Measurements from ENCODE around the gene BUD23.

BUD23 gene

DNA sequence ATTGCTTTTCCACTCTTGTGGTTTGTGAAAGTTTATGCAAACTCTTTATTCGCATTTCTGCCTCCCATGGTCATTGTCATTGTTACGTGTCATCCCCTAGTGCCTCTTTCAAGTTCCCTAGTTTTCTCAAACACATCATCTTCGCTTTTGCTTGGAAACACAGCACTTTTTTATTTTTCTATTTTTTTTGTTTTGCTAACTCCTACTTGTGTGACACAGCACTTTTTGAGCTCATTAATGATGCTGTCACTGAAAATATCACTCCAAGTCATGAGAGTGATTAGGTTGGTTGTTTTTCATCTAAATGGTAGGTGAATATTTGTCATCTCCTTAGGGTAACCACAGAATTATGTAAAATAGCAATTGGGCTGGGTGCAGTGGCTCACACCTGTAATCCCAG, 44.6 kb downstream of the BUD23 start:
- Histone ChIP-seq H3K4me1 (ENCODE audit: control insufficient read depth, low read depth, low read length) (no peaks in the 10 kb centered on the region), H3K56ac (ENCODE audit: low read length) (no peak overlapping the region), H3K4me3 (ENCODE audit: low read length) (no peak overlapping the region), H3K4me2 (ENCODE audit: low read length) (no peak overlapping the region), H3K27ac (ENCODE audit: low read depth, low read length) (no peak overlapping the region), H3K79me1 (ENCODE audit: low read length) (no peaks in the 10 kb centered on the region), H4K8ac (ENCODE audit: low read depth, low read length) (no peak overlapping the region), H4K5ac (ENCODE audit: low read length) (no peak overlapping the region), H3K36me3 (ENCODE audit: control insufficient read depth, insufficient read depth, low read length) (no peaks in the 10 kb centered on the region), H3K23ac (ENCODE audit: low read length) (no peak overlapping the region), H2BK120ac (ENCODE audit: low read depth, low read length) (no peak overlapping the region), H3K18ac (ENCODE audit: low read length) (no peak overlapping the region), H2AK5ac (ENCODE audit: low read length) (no peak overlapping the region), H2BK5ac (ENCODE audit: low read length) (no peak overlapping the region), H3K79me2 (ENCODE audit: control insufficient read depth, insufficient read depth, low read length) (no peaks in the 10 kb centered on the region), H3K4ac (ENCODE audit: low read depth, low read length) (no peak overlapping the region), H2BK15ac (replicated peaks; ENCODE audit: low read depth) (no peak overlapping the region), H3K9ac (ENCODE audit: low read length) (no peak overlapping the region), H3K27me3 (ENCODE audit: insufficient read depth, low read length, poor library complexity) (no peaks in the 10 kb centered on the region)
- no CpG with 5 or more reads among the region's 3 CpGs for WGBS (ENCODE audit: extremely low coverage, insufficient coverage, low lambda C conversion rate)
- DNase-seq: no peak

DNA sequence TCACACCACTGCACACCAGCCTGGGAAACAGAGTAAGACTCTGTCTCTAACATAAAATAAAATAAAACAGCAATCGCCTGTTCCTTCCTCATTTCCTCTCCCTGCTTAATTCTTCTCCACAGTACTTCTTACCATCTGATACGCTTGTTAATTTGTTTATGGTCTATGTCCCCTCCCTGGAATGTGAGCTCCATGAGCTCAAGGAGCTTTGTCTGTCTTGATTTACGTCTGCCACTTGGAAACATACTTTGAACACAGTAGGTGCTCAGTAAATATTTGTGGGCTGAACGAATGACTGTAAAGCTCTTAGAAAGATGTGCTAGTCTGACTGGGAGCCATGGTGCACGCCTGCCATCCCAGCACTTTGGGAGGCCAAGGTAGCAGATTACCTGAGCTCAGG, 45.2 kb downstream of the BUD23 start:
- H3K56ac ChIP-seq (ENCODE audit: low read length): no peak overlapping the region
- no peak overlapping the region for H2BK120ac ChIP-seq (ENCODE audit: low read depth, low read length)
- H4K5ac ChIP-seq (ENCODE audit: low read length): no peak overlapping the region
- DNase-seq: no peak
- H2BK15ac ChIP-seq (replicated peaks; ENCODE audit: low read depth): no peak overlapping the region
- WGBS (ENCODE audit: extremely low coverage, insufficient coverage, low lambda C conversion rate): no CpG with 5 or more reads among the region's 5 CpGs
- H2AK5ac ChIP-seq (ENCODE audit: low read length): no peak overlapping the region
- H3K18ac ChIP-seq (ENCODE audit: low read length): no peak overlapping the region
- no peak overlapping the region for H3K9ac ChIP-seq (ENCODE audit: low read length)
- no peak overlapping the region for H3K23ac ChIP-seq (ENCODE audit: low read length)
- no peak overlapping the region for H3K27ac ChIP-seq (ENCODE audit: low read depth, low read length)
- H2BK5ac ChIP-seq (ENCODE audit: low read length): no peak overlapping the region
- no peaks in the 10 kb centered on the region for H3K4me1 ChIP-seq (ENCODE audit: control insufficient read depth, low read depth, low read length)
- no peak overlapping the region for H4K8ac ChIP-seq (ENCODE audit: low read depth, low read length)
- H3K4me2 ChIP-seq (ENCODE audit: low read length): no peak overlapping the region
- no peaks in the 10 kb centered on the region for H3K79me1 ChIP-seq (ENCODE audit: low read length)
- no peaks in the 10 kb centered on the region for H3K79me2 ChIP-seq (ENCODE audit: control insufficient read depth, insufficient read depth, low read length)
- H3K27me3 ChIP-seq (ENCODE audit: insufficient read depth, low read length, poor library complexity): no peaks in the 10 kb centered on the region
- no peak overlapping the region for H3K4ac ChIP-seq (ENCODE audit: low read depth, low read length)
- no peak overlapping the region for H3K4me3 ChIP-seq (ENCODE audit: low read length)
- H3K36me3 ChIP-seq (ENCODE audit: control insufficient read depth, insufficient read depth, low read length): no peaks in the 10 kb centered on the region

DNA sequence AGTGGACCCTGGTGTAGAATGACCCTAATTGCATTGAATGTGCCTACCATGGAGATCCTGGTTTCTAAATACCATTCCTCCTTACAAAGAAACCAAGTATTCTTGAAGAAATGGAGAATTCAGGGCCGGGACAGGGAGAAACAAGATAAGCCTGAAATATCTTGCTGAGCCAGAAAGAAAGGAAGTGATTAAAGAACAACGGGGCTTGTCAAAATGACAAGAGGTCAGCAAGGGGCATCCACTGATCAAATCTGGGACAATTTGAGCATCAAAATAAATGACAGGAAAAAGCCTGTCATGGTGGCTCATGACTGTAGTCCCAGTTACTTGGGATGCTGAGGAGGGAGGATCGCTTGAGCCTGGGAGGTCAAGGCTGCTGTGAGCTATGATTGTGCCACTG, 47.1 kb downstream of the BUD23 start:
- H3K79me2 ChIP-seq (ENCODE audit: control insufficient read depth, insufficient read depth, low read length): no peaks in the 10 kb centered on the region
- no peak overlapping the region for H2BK15ac ChIP-seq (replicated peaks; ENCODE audit: low read depth)
- H3K79me1 ChIP-seq (ENCODE audit: low read length): no peaks in the 10 kb centered on the region
- no peak overlapping the region for H3K23ac ChIP-seq (ENCODE audit: low read length)
- no peak overlapping the region for H3K18ac ChIP-seq (ENCODE audit: low read length)
- no peak overlapping the region for H3K4me3 ChIP-seq (ENCODE audit: low read length)
- H2AK5ac ChIP-seq (ENCODE audit: low read length): no peak overlapping the region
- H2BK5ac ChIP-seq (ENCODE audit: low read length): no peak overlapping the region
- H3K9ac ChIP-seq (ENCODE audit: low read length): no peak overlapping the region
- no peak overlapping the region for H3K4me2 ChIP-seq (ENCODE audit: low read length)
- no peaks in the 10 kb centered on the region for H3K36me3 ChIP-seq (ENCODE audit: control insufficient read depth, insufficient read depth, low read length)
- no peak overlapping the region for H4K5ac ChIP-seq (ENCODE audit: low read length)
- H3K27me3 ChIP-seq (ENCODE audit: insufficient read depth, low read length, poor library complexity): no peaks in the 10 kb centered on the region
- no peak overlapping the region for H4K8ac ChIP-seq (ENCODE audit: low read depth, low read length)
- H2BK120ac ChIP-seq (ENCODE audit: low read depth, low read length): no peak overlapping the region
- no peak overlapping the region for H3K27ac ChIP-seq (ENCODE audit: low read depth, low read length)
- no peaks in the 10 kb centered on the region for H3K4me1 ChIP-seq (ENCODE audit: control insufficient read depth, low read depth, low read length)
- DNase-seq: no peak
- no peak overlapping the region for H3K4ac ChIP-seq (ENCODE audit: low read depth, low read length)
- no peak overlapping the region for H3K56ac ChIP-seq (ENCODE audit: low read length)
- WGBS (ENCODE audit: extremely low coverage, insufficient coverage, low lambda C conversion rate): no CpG with 5 or more reads among the region's 3 CpGs

DNA sequence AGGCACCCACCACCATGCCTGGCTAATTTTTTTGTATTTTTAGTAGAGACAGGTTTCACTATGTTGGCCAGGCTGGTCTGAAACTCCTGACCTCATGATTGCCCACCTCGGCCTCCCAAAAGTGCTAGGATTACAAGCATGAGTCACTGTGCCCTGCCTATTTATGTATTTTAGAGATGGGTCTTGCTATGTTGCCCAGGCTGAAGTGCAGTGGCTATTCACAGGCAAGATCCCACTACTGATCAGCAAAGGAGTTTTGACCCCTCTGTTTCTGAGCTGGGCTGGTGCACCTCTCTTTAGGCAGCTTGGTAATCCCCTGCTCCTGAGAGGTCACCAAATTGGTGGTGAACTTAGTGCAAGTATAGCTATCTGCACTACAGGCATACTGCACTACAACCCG, 49.0 kb downstream of the BUD23 start:
- Histone ChIP-seq H3K23ac (ENCODE audit: low read length) (no peak overlapping the region), H3K18ac (ENCODE audit: low read length) (no peak overlapping the region)
- no CpG with 5 or more reads among the region's 2 CpGs for WGBS (ENCODE audit: extremely low coverage, insufficient coverage, low lambda C conversion rate)

DNA sequence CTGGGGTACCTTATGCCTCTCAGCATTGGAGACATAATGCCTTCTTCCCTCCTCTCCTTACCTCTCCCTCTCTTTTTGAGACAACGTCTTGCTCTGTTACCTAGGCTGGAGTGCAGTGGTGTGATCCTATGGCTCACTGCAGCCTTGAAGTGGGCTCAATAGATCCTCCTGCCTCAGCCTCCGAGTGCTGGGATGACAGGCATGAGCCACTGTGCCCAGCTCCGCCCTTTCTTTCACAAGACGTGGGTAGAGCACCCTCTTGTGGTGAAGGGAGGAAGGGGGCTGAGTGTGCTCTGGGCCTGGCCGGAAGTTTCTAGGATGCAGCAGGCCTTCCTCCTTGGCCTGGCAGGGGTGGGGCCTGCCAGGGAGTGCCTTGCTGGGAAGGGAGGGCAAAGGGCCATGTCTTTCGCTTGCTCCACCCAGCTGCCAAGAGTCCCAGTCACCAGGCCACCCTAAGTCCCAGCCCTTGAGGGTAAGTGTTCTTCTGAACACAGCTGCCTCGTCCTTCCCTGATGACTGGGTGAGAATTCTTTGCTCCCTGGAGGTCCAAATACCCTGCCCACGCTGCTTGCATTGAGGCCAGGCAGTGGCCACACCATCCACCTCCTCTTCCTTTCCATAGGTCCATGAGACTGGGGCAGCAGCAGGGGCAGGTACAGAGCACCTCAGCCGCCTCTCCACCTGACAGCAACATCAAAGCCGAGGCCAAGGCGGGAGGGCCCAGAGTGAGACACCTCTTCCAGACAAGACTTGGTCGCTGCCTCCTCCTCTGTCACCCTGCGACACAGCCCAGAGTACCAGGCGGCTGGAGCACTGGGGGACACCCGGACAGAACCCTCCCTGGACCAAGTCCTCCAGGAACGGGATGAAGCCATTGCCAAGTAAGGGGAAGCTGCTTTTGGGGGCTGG, 51.5 kb downstream of the BUD23 start:
- H2AK5ac ChIP-seq (ENCODE audit: low read length): no peak overlapping the region
- peak; percentile 94 for DNase-seq
- H3K79me1 ChIP-seq (ENCODE audit: low read length): peaks cover 3% of the 10 kb centered on the region
- no peak overlapping the region for H3K27ac ChIP-seq (ENCODE audit: low read depth, low read length)
- no peak overlapping the region for H2BK120ac ChIP-seq (ENCODE audit: low read depth, low read length)
- H3K18ac ChIP-seq (ENCODE audit: low read length): no peak overlapping the region
- H3K4me1 ChIP-seq (ENCODE audit: control insufficient read depth, low read depth, low read length): peaks cover 2% of the 10 kb centered on the region
- no peaks in the 10 kb centered on the region for H3K36me3 ChIP-seq (ENCODE audit: control insufficient read depth, insufficient read depth, low read length)
- H2BK15ac ChIP-seq (replicated peaks; ENCODE audit: low read depth): no peak overlapping the region
- no peaks in the 10 kb centered on the region for H3K79me2 ChIP-seq (ENCODE audit: control insufficient read depth, insufficient read depth, low read length)
- no peak overlapping the region for H3K4ac ChIP-seq (ENCODE audit: low read depth, low read length)
- WGBS (ENCODE audit: extremely low coverage, insufficient coverage, low lambda C conversion rate): no CpG with 5 or more reads among the region's 16 CpGs
- H3K23ac ChIP-seq (ENCODE audit: low read length): no peak overlapping the region
- no peak overlapping the region for H4K5ac ChIP-seq (ENCODE audit: low read length)
- no peak overlapping the region for H2BK5ac ChIP-seq (ENCODE audit: low read length)
- no peak overlapping the region for H3K4me2 ChIP-seq (ENCODE audit: low read length)
- H3K9ac ChIP-seq (ENCODE audit: low read length): peak overlapping the region; percentile 29
- no peak overlapping the region for H4K8ac ChIP-seq (ENCODE audit: low read depth, low read length)
- no peaks in the 10 kb centered on the region for H3K27me3 ChIP-seq (ENCODE audit: insufficient read depth, low read length, poor library complexity)
- H3K4me3 ChIP-seq (ENCODE audit: low read length): no peak overlapping the region
- peak overlapping the region; percentile 56 for H3K56ac ChIP-seq (ENCODE audit: low read length)

More for the DNA sequence above, 49.0 kb downstream of the BUD23 start:
- H3K4ac ChIP-seq (ENCODE audit: low read depth, low read length): no peak overlapping the region
- no peak overlapping the region for H3K27ac ChIP-seq (ENCODE audit: low read depth, low read length)
- H3K4me2 ChIP-seq (ENCODE audit: low read length): no peak overlapping the region
- no peaks in the 10 kb centered on the region for H3K36me3 ChIP-seq (ENCODE audit: control insufficient read depth, insufficient read depth, low read length)
- H4K8ac ChIP-seq (ENCODE audit: low read depth, low read length): no peak overlapping the region
- H3K9ac ChIP-seq (ENCODE audit: low read length): no peak overlapping the region
- no peak overlapping the region for H3K4me3 ChIP-seq (ENCODE audit: low read length)
- H4K5ac ChIP-seq (ENCODE audit: low read length): no peak overlapping the region
- H2AK5ac ChIP-seq (ENCODE audit: low read length): no peak overlapping the region
- H3K27me3 ChIP-seq (ENCODE audit: insufficient read depth, low read length, poor library complexity): no peaks in the 10 kb centered on the region
- H2BK5ac ChIP-seq (ENCODE audit: low read length): no peak overlapping the region
- H3K56ac ChIP-seq (ENCODE audit: low read length): no peak overlapping the region
- no peak overlapping the region for H2BK120ac ChIP-seq (ENCODE audit: low read depth, low read length)
- H3K79me1 ChIP-seq (ENCODE audit: low read length): peaks cover under 1% of the 10 kb centered on the region
- H3K79me2 ChIP-seq (ENCODE audit: control insufficient read depth, insufficient read depth, low read length): no peaks in the 10 kb centered on the region
- DNase-seq: no peak
- no peaks in the 10 kb centered on the region for H3K4me1 ChIP-seq (ENCODE audit: control insufficient read depth, low read depth, low read length)
- H2BK15ac ChIP-seq (replicated peaks; ENCODE audit: low read depth): no peak overlapping the region

DNA sequence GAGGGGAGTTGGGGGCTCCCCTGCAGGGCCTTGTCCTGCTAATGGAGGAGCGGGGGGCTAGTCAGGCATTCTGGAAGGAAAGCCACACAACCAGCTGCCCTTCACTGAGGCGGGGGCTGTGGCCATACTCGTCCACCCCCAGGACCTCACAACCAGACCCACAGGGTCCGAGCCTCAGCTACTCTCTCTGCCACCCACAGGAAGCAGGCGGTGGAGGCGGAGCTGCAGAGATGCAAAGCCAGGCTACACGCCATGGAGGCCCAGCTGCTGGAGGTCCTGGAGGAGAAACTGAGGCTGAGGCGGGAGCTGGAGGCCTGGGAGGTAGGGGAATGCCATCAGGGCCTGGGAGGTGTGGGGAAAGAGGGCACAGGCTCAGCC, 52.1 kb downstream of the BUD23 start:
- no peak overlapping the region for H3K4me2 ChIP-seq (ENCODE audit: low read length)
- H3K4me3 ChIP-seq (ENCODE audit: low read length): no peak overlapping the region
- no CpG with 5 or more reads among the region's 8 CpGs for WGBS (ENCODE audit: extremely low coverage, insufficient coverage, low lambda C conversion rate)
- peaks cover 3% of the 10 kb centered on the region for H3K79me1 ChIP-seq (ENCODE audit: low read length)
- no peak overlapping the region for H2AK5ac ChIP-seq (ENCODE audit: low read length)
- H4K5ac ChIP-seq (ENCODE audit: low read length): no peak overlapping the region
- H3K18ac ChIP-seq (ENCODE audit: low read length): no peak overlapping the region
- no peak overlapping the region for H2BK120ac ChIP-seq (ENCODE audit: low read depth, low read length)
- H3K79me2 ChIP-seq (ENCODE audit: control insufficient read depth, insufficient read depth, low read length): no peaks in the 10 kb centered on the region
- DNase-seq: no peak
- H3K27me3 ChIP-seq (ENCODE audit: insufficient read depth, low read length, poor library complexity): no peaks in the 10 kb centered on the region
- H3K4me1 ChIP-seq (ENCODE audit: control insufficient read depth, low read depth, low read length): peaks cover 2% of the 10 kb centered on the region
- H2BK5ac ChIP-seq (ENCODE audit: low read length): no peak overlapping the region
- no peak overlapping the region for H2BK15ac ChIP-seq (replicated peaks; ENCODE audit: low read depth)
- no peak overlapping the region for H3K27ac ChIP-seq (ENCODE audit: low read depth, low read length)
- H3K36me3 ChIP-seq (ENCODE audit: control insufficient read depth, insufficient read depth, low read length): no peaks in the 10 kb centered on the region
- no peak overlapping the region for H4K8ac ChIP-seq (ENCODE audit: low read depth, low read length)
- H3K56ac ChIP-seq (ENCODE audit: low read length): no peak overlapping the region
- no peak overlapping the region for H3K23ac ChIP-seq (ENCODE audit: low read length)
- no peak overlapping the region for H3K9ac ChIP-seq (ENCODE audit: low read length)
- H3K4ac ChIP-seq (ENCODE audit: low read depth, low read length): no peak overlapping the region

Data from mesendoderm (in vitro differentiated cells).